ENCODE measurements around the gene IQSEC3.

IQSEC3 gene

DNA sequence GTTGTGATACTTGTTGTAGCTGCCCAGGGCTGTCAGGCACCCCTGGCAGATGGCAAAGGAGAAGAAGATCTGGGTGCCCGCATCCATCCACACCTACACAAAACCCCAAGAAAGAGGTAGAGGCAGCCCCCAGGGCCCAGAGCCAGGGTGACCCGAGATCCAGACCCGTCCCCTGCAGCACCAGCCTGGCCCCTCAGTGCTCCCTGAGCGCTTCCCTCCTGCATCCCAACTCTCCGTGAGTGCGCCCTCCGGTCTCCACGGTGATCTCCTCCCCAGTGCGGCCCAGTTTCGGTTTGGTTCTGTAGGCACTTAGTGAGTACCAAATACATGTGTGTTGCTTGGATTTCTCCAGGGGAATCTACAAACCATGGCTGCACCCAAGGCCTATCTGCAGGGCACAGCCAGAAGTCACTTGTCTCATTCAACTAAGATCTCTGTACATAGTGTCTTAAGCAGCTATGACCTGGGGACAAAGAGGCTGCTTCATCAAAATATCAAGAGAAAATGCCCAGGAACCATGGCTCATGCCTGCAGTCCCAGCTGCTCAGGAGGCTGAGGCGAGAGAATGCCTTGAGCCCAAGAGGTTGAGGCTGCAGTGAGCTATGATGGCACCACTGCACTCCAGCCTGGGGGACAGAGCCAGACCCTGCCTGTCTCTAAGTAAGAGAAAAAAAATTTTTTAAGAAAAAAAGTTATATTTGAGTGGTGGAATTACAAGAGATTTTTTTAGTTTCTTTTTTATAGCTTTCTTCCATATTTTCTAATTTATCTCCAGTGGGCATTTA lies 131.5 kb downstream of the IQSEC3 start:
- H4K20me1 ChIP-seq (ENCODE audit: insufficient read depth, low read length) = no peaks in the 10 kb centered on the region

GRCh38 chr12:198705-199104 lies 132.1 kb downstream of the IQSEC3 start:
- H3K4me3 ChIP-seq (ENCODE audit: low read length) = no peak overlapping the region
- H3K27ac ChIP-seq (ENCODE audit: low read length) = no peak overlapping the region
- H3K9me2 ChIP-seq (replicated peaks; ENCODE audit: insufficient read depth, low read length) = no peaks in the 10 kb centered on the region
- TF ChIP-seq, protein P1, sequence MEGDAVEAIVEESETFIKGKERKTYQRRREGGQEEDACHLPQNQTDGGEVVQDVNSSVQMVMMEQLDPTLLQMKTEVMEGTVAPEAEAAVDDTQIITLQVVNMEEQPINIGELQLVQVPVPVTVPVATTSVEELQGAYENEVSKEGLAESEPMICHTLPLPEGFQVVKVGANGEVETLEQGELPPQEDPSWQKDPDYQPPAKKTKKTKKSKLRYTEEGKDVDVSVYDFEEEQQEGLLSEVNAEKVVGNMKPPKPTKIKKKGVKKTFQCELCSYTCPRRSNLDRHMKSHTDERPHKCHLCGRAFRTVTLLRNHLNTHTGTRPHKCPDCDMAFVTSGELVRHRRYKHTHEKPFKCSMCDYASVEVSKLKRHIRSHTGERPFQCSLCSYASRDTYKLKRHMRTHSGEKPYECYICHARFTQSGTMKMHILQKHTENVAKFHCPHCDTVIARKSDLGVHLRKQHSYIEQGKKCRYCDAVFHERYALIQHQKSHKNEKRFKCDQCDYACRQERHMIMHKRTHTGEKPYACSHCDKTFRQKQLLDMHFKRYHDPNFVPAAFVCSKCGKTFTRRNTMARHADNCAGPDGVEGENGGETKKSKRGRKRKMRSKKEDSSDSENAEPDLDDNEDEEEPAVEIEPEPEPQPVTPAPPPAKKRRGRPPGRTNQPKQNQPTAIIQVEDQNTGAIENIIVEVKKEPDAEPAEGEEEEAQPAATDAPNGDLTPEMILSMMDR (IDR thresholded peaks at IDR 0.05; ENCODE audit: low read length) = no peak
- H3K4me1 ChIP-seq (ENCODE audit: low read length) = no peaks in the 10 kb centered on the region
- no peak overlapping the region for H3K9ac ChIP-seq (ENCODE audit: low read length)
- H3K79me2 ChIP-seq (ENCODE audit: low read length) = no peaks in the 10 kb centered on the region
- no peak overlapping the region for H3K4me2 ChIP-seq (ENCODE audit: low read depth, low read length)
- no peaks in the 10 kb centered on the region for H3K36me3 ChIP-seq (replicated peaks; ENCODE audit: insufficient read depth, low read length)
- no peak overlapping the region for H2AFZ ChIP-seq (ENCODE audit: low read length)
- H3K9me3 ChIP-seq (replicated peaks; ENCODE audit: insufficient read depth, low read length) = no peaks in the 10 kb centered on the region
- no peak for DNase-seq
- peaks cover 69% of the 10 kb centered on the region for H3K27me3 ChIP-seq (replicated peaks; ENCODE audit: insufficient read depth, low read length)
- no peaks in the 10 kb centered on the region for H4K20me1 ChIP-seq (ENCODE audit: insufficient read depth, low read length)
- no peaks in the 10 kb centered on the region for H3F3A ChIP-seq (ENCODE audit: insufficient read depth, low read length)

More for the DNA sequence above, 131.5 kb downstream of the IQSEC3 start:
- Histone ChIP-seq H3K9me3 (replicated peaks; ENCODE audit: insufficient read depth, low read length) (no peaks in the 10 kb centered on the region), H3K27ac (ENCODE audit: low read length) (no peak overlapping the region), H3K36me3 (replicated peaks; ENCODE audit: insufficient read depth, low read length) (no peaks in the 10 kb centered on the region), H3K79me2 (ENCODE audit: low read length) (no peaks in the 10 kb centered on the region), H3K4me3 (ENCODE audit: low read length) (no peak overlapping the region), H3K9me2 (replicated peaks; ENCODE audit: insufficient read depth, low read length) (no peaks in the 10 kb centered on the region), H3K9ac (ENCODE audit: low read length) (no peak overlapping the region), H3K4me1 (ENCODE audit: low read length) (no peaks in the 10 kb centered on the region), H2AFZ (ENCODE audit: low read length) (no peak overlapping the region), H3F3A (ENCODE audit: insufficient read depth, low read length) (no peaks in the 10 kb centered on the region), H3K27me3 (replicated peaks; ENCODE audit: insufficient read depth, low read length) (peaks cover 75% of the 10 kb centered on the region), H3K4me2 (ENCODE audit: low read depth, low read length) (no peak overlapping the region)
- DNase-seq = no peak
- TF ChIP-seq, protein P1 (IDR thresholded peaks at IDR 0.05; ENCODE audit: low read length) = no peak
- TF ChIP-seq EZH2phosphoT487 (IDR thresholded peaks at IDR 0.05; ENCODE audit: low read length) (no peak), EZH2 (optimal IDR thresholded peaks at IDR 0.05; ENCODE audit: low read depth, low read length) (no peak)

GRCh38 chr12:201361-201760 lies 134.8 kb downstream of the IQSEC3 start:
- Histone ChIP-seq H3K36me3 (replicated peaks; ENCODE audit: insufficient read depth, low read length) (no peaks in the 10 kb centered on the region), H3K27ac (ENCODE audit: low read length) (no peak overlapping the region), H3K4me2 (ENCODE audit: low read depth, low read length) (no peak overlapping the region), H3F3A (ENCODE audit: insufficient read depth, low read length) (no peaks in the 10 kb centered on the region), H3K79me2 (ENCODE audit: low read length) (no peaks in the 10 kb centered on the region), H3K4me3 (ENCODE audit: low read length) (no peak overlapping the region), H3K9me2 (replicated peaks; ENCODE audit: insufficient read depth, low read length) (no peaks in the 10 kb centered on the region), H3K27me3 (replicated peaks; ENCODE audit: insufficient read depth, low read length) (peaks cover 51% of the 10 kb centered on the region), H3K9ac (ENCODE audit: low read length) (no peak overlapping the region), H3K4me1 (ENCODE audit: low read length) (no peaks in the 10 kb centered on the region; the same call in 1 of the 2 replicates), H2AFZ (ENCODE audit: low read length) (no peak overlapping the region), H3K9me3 (replicated peaks; ENCODE audit: insufficient read depth, low read length) (no peaks in the 10 kb centered on the region), H4K20me1 (ENCODE audit: insufficient read depth, low read length) (no peaks in the 10 kb centered on the region)
- no peak for TF ChIP-seq EZH2phosphoT487 (IDR thresholded peaks at IDR 0.05; ENCODE audit: low read length)
- TF ChIP-seq EZH2 (optimal IDR thresholded peaks at IDR 0.05; ENCODE audit: low read depth, low read length) = no peak
- TF ChIP-seq, protein P1 (IDR thresholded peaks at IDR 0.05; ENCODE audit: low read length) = no peak
- DNase-seq = no peak
